Hepatocyte (in vitro differentiated cells): ENCODE results near the gene TPRG1L. TPM values are rescaled to one million over a fixed set of nuclear protein-coding genes. Genes with fewer than 3 reads are reported as not detected.

Experiments used
- DNase-seq: peaks from one replicate; pipeline ENCODE4 v3.0.0-alpha.2; 2016; ENCODE audit warnings: low spot score
- H2AFZ ChIP-seq: fragments of 200-600 bp; sonication (generic); 2 replicates; pipeline ENCODE4 v1.6.0; 2016; ENCODE audit warnings: antibody characterized with exemption, mild to moderate bottlenecking
- H3K27ac ChIP-seq: fragments of 200-600 bp; sonication (generic); 2 replicates; pipeline ENCODE4 v1.5.1; 2016; ENCODE audit warnings: mild to moderate bottlenecking
- H3K27me3 ChIP-seq: fragments of 200-600 bp; sonication (generic); 2 replicates; pipeline ENCODE4 v1.6.1; 2016
- H3K36me3 ChIP-seq: fragments of 200-600 bp; sonication (generic); replicated peaks from 2 replicates; pipeline ENCODE4 v1.5.1; 2016; ENCODE audit warnings: low read depth; ENCODE audit not compliant: insufficient read depth
- H3K4me1 ChIP-seq: fragments of 200-600 bp; sonication (generic); 2 replicates; pipeline ENCODE4 v1.5.1; 2016; ENCODE audit warnings: mild to moderate bottlenecking, moderate library complexity; ENCODE audit not compliant: insufficient read depth
- H3K4me2 ChIP-seq: fragments of 200-600 bp; sonication (generic); 2 replicates; pipeline ENCODE4 v1.6.0; 2016
- H3K4me3 ChIP-seq: fragments of 200-600 bp; sonication (generic); 2 replicates; pipeline ENCODE4 v1.5.1; 2016; ENCODE audit warnings: mild to moderate bottlenecking
- H3K79me2 ChIP-seq: fragments of 200-600 bp; sonication (generic); 2 replicates; pipeline ENCODE4 v1.6.0; 2017; ENCODE audit warnings: mild to moderate bottlenecking
- H3K9me2 ChIP-seq: fragments of 200-600 bp; sonication (generic); replicated peaks from 2 replicates; pipeline ENCODE4 v1.6.0; 2017; ENCODE audit warnings: mild to moderate bottlenecking; ENCODE audit not compliant: insufficient read depth
- H3K9me3 ChIP-seq: fragments of 200-600 bp; sonication (generic); 2 replicates; pipeline ENCODE4 v1.5.1; 2016; ENCODE audit warnings: low read depth, mild to moderate bottlenecking
- H4K20me1 ChIP-seq: fragments of 200-600 bp; sonication (generic); 2 replicates; pipeline ENCODE4 v1.6.0; 2016; ENCODE audit warnings: mild to moderate bottlenecking; ENCODE audit not compliant: insufficient read depth, poor library complexity, severe bottlenecking
- EZH2 ChIP-seq: fragments of 200-600 bp; sonication (generic); IDR thresholded peaks from 2 replicates; pipeline ENCODE4 v1.6.1; 2016; ENCODE audit warnings: antibody characterized with exemption, mild to moderate bottlenecking, borderline replicate concordance
- EZH2phosphoT487 ChIP-seq: fragments of 200-600 bp; sonication (generic); IDR thresholded peaks from one replicate; pipeline ENCODE4 v1.6.1; 2018; ENCODE audit warnings: antibody characterized with exemption, mild to moderate bottlenecking, low read depth, moderate library complexity; ENCODE audit not compliant: unreplicated experiment, severe bottlenecking
- WGBS: methylation state at CpG from one replicate; pipeline ENCODE4 v1.1.6; 2016; ENCODE audit warnings: low lambda C conversion rate; ENCODE audit errors: missing lambda C conversion rate; 5-methylcytosine and 5-hydroxymethylcytosine counted together
- polyA plus RNA-seq: library from polyadenylated mRNA; unstranded; fragments of >200 nt; fragmentation: Nextera tagmentation; extraction: Ambion mirVana; gene quantifications from 2 replicates; pipeline ENCODE4 v1.2.1, GENCODE V29; 2016
- total RNA-seq: library from RNA; depleted of rRNA; stranded (reverse); fragments of >200 nt; gene quantifications from 2 replicates; pipeline ENCODE4 v1.2.3, GENCODE V29; 2014
- TF ChIP-seq, protein P1 (sequence below): fragments of 200-600 bp; sonication (generic); IDR thresholded peaks from 2 replicates; pipeline ENCODE4 v1.5.1; 2016; ENCODE audit warnings: antibody characterized with exemption, mild to moderate bottlenecking; ENCODE audit not compliant: poor library complexity

TPRG1L gene
- total and polyA plus RNA-seq, 2 experiments from 2014 or later, result 57.9 to 74.1 TPM

DNA sequence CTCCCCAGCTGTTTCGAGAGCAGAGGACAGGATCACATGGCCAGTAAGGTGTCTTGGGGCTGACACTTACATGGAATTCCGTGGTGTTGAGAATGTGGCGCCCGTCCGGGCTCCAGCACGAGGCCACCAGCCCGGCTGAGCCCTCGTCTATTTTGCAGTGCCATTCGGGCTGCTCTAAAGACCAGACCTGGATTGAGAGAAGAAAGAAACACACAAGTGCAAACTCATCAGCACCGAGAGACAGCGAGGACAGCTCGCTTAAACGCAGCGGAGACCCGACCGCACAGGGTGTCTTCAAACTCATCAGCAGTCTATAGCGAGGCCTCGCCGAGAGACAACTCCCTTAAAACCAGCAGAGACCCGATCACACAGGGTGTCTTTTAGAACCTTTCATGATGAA lies 21.8 kb downstream of the TPRG1L start:
- Histone ChIP-seq H2AFZ (no peak overlapping the region), H3K27me3 (peaks cover 15% of the 10 kb centered on the region), H3K27ac (no peak overlapping the region), H3K9me2 (no peaks in the 10 kb centered on the region), H3K4me3 (no peak overlapping the region), H3K9me3 (no peaks in the 10 kb centered on the region), H3K4me2 (no peak overlapping the region), H3K36me3 (no peaks in the 10 kb centered on the region), H3K4me1 (peaks cover 8% of the 10 kb centered on the region), H3K79me2 (peaks cover 11% of the 10 kb centered on the region), H4K20me1 (no peaks in the 10 kb centered on the region)
- no peak for DNase-seq
- TF ChIP-seq EZH2phosphoT487 (no peak), EZH2 (no peak)
- TF ChIP-seq, protein P1, sequence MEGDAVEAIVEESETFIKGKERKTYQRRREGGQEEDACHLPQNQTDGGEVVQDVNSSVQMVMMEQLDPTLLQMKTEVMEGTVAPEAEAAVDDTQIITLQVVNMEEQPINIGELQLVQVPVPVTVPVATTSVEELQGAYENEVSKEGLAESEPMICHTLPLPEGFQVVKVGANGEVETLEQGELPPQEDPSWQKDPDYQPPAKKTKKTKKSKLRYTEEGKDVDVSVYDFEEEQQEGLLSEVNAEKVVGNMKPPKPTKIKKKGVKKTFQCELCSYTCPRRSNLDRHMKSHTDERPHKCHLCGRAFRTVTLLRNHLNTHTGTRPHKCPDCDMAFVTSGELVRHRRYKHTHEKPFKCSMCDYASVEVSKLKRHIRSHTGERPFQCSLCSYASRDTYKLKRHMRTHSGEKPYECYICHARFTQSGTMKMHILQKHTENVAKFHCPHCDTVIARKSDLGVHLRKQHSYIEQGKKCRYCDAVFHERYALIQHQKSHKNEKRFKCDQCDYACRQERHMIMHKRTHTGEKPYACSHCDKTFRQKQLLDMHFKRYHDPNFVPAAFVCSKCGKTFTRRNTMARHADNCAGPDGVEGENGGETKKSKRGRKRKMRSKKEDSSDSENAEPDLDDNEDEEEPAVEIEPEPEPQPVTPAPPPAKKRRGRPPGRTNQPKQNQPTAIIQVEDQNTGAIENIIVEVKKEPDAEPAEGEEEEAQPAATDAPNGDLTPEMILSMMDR, result no peak
- WGBS, result 96% methylated on average over 20 of the region's 20 CpGs

DNA sequence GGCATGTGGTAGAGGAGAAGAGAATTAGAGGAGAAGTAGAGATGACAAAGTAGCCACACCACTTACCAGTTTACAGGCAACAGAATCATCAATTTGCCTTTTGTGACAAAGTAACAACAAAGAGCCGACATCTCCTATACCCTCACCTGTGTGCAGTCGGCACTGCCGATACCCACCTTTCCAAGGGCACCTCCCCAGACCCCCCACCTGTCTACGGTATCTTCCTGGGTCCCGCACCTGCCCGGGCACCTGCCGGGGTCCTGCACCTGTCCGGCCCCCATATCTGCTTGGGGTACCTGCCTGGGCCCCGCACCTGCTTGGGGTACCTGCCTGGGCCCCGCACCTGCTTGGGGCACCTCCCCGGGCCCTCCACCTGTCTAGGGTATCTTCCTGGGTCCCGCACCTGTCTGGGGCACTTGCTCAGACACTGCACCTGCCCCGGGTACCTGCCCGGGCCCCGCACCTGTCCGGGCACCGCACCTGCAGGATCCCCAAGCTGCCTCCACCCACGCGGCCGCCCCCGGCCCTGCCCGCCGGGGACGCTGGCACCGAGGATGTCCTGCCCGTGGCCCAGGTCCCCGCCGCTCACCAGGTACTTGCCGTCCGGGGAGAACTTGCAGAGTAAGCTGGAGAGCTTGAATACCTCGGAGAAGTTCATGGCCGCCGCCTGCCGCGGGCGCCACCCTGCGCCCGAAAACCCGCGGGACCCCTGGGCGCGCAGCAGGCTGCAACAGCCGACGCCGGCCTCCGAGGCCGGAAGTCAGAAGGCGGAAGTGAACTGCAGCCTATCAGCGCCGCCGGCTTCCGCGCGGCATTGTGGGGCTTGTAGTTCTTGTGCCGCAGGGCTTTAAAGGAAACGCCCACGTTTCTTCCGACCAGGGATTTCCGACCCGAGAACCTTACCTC lies 24.8 kb downstream of the TPRG1L start, which contains the start of gene WRAP73:
Gene WRAP73, minus strand, starts transcription at position 762 of the 906 bp plus-strand sequence. Its CDS starts 104 bp downstream, at position 658.
- H2AFZ ChIP-seq, result peak within 1 kb of the TSS; percentile 81
- peaks cover 45% of the 10 kb centered on the region for H3K27me3 ChIP-seq
- peak within 1 kb of the TSS; percentile 95 for H3K4me2 ChIP-seq
- no peaks in the 10 kb centered on the region for H3K9me2 ChIP-seq
- no peaks in the 10 kb centered on the region for H3K36me3 ChIP-seq
- DNase-seq, result peak; percentile 94
- H3K27ac ChIP-seq, result no peak within 1 kb of the TSS
- no peaks in the 10 kb centered on the region for H3K9me3 ChIP-seq
- peaks cover 11% of the 10 kb centered on the region for H3K79me2 ChIP-seq
- no peaks in the 10 kb centered on the region for H4K20me1 ChIP-seq
- whole genome bisulfite sequencing, result 5% methylated on average over 57 of the region's 60 CpGs
- H3K4me1 ChIP-seq, result peaks cover 8% of the 10 kb centered on the region
- H3K4me3 ChIP-seq, result peak within 1 kb of the TSS; percentile 41
- TF ChIP-seq EZH2phosphoT487 (no peak), EZH2 (no peak)
- TF ChIP-seq, protein P1, result peak; percentile 29

DNA sequence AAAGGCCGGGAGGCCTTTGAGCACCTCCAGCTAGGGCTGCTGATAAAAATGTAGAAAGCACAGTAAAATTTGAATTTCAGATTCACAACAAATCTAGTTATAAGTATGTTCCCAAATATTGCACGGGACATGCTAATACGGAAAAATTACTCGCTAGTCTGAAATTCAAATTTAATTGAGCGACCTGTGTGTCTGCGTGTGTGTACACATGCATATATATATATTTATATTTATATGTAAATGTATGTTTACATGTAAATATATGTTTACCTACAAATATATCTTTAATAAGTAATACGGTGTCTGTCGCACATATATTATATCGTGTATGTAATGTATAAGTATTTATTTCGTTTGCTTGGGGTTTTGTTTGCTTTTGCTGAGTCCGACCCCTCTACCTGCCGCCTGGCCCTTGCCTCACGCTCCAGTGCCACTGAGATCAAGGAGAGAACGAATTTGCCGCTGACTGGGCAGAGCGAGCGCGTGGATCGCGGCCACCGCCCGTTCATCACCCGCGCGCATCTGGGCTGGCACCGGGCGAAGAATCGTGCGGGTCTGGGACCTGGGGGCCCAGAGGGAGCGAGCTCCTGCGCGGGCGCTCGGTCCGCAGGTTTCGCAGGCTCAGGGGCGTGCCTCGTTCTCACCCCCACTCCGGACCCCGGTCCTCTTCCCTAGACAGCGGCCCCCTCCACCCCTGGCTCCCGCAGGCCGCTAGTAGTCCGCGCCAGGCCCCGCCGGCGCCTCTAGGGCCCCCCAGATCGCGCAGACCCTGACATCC lies 25.6 kb downstream of the TPRG1L start:
- Histone ChIP-seq H3K4me2 (peak overlapping the region; percentile 95), H3K4me1 (peaks cover 8% of the 10 kb centered on the region), H3K9me2 (no peaks in the 10 kb centered on the region), H3K79me2 (peaks cover 11% of the 10 kb centered on the region), H3K36me3 (no peaks in the 10 kb centered on the region), H3K9me3 (no peaks in the 10 kb centered on the region), H3K27ac (no peak overlapping the region), H2AFZ (no peak overlapping the region), H3K27me3 (peaks cover 54% of the 10 kb centered on the region), H3K4me3 (no peak overlapping the region), H4K20me1 (no peaks in the 10 kb centered on the region)
- TF ChIP-seq EZH2phosphoT487 (peak; percentile 77), EZH2 (peak; percentile 29)
- TF ChIP-seq, protein P1, result no peak
- WGBS, result 18% methylated on average over 34 of the region's 50 CpGs
- DNase-seq, result no peak
